Liver (tissue), 9 donors: ENCODE measurements around the gene STN1. TPM values are rescaled to one million over a fixed set of nuclear protein-coding genes. Genes with fewer than 3 reads are reported as not detected.

Source experiments
- DNase-seq: peaks from one replicate; pipeline ENCODE4 v3.0.0-alpha.2; 2017; ENCODE audit warnings: low spot score
- H3K27ac ChIP-seq, 2 donors: one replicate each; pipeline ENCODE4 v1.7.0; 2013; ENCODE audit warnings: inconsistent platforms in 2 of 2, low read length in 2 of 2, control low read depth in 1 of 2, low read depth in 1 of 2, mild to moderate bottlenecking in 1 of 2
- H3K27me3 ChIP-seq, 4 donors: one replicate each; pipeline versions ENCODE4 v1.6.1 to v1.7.0; 2013; ENCODE audit warnings: low read length in 3 of 4, inconsistent platforms in 1 of 4, mild to moderate bottlenecking in 1 of 4, moderate library complexity in 1 of 4; ENCODE audit not compliant: control insufficient read depth in 4 of 4, insufficient read depth in 4 of 4
- H3K36me3 ChIP-seq, 4 donors: one replicate each; pipeline versions ENCODE4 v1.6.1 to v1.7.0; 2013; ENCODE audit warnings: low read length in 3 of 4, mild to moderate bottlenecking in 3 of 4, low read depth in 1 of 4, moderate library complexity in 1 of 4; ENCODE audit not compliant: control insufficient read depth in 4 of 4, insufficient read depth in 3 of 4
- H3K4me1 ChIP-seq, 4 donors: one replicate each; pipeline versions ENCODE4 v1.6.1 to v1.7.0; 2013; ENCODE audit warnings: low read length in 3 of 4, mild to moderate bottlenecking in 3 of 4, moderate library complexity in 1 of 4; ENCODE audit not compliant: control insufficient read depth in 4 of 4, insufficient read depth in 4 of 4
- H3K4me3 ChIP-seq, 3 donors: one replicate each; pipeline versions ENCODE4 v1.6.1 to v1.7.0; 2013; ENCODE audit warnings: low read length in 3 of 3, control low read depth in 1 of 3, low read depth in 1 of 3, mild to moderate bottlenecking in 1 of 3
- H3K9ac ChIP-seq, 2 donors: one replicate each; pipeline ENCODE4 v1.7.0; 2013; ENCODE audit warnings: low read length in 2 of 2, mild to moderate bottlenecking in 2 of 2, moderate library complexity in 2 of 2, control low read depth in 1 of 2, low read depth in 1 of 2
- H3K9me3 ChIP-seq, 4 donors: one replicate each; pipeline versions ENCODE4 v1.6.1 to v1.7.0; 2013; ENCODE audit warnings: low read length in 3 of 4; ENCODE audit not compliant: control insufficient read depth in 4 of 4
- CTCF ChIP-seq: fragments of 150-350 bp; IDR thresholded peaks from 2 replicates; pipeline ENCODE4 v1.5.1; 2017; ENCODE audit warnings: improper control_type of control experiment, low read depth, low read length; ENCODE audit not compliant: missing input control
- EGR1 ChIP-seq, 2 donors: IDR thresholded peaks; 2 replicates each; pipeline ENCODE4 v1.6.1; 2016 to 2018; ENCODE audit warnings: antibody characterized with exemption in 2 of 2, low read depth in 2 of 2
- FOXA1 ChIP-seq: IDR thresholded peaks from 2 replicates; pipeline ENCODE4 v1.6.1; 2016; ENCODE audit warnings: antibody characterized with exemption
- FOXA2 ChIP-seq: IDR thresholded peaks from 2 replicates; pipeline ENCODE4 v1.6.1; 2016; ENCODE audit warnings: antibody characterized with exemption
- GABPA ChIP-seq, 2 donors: IDR thresholded peaks in 1 of 2; conservative IDR thresholded peaks in 1 of 2; 2 replicates each; pipeline ENCODE4 v1.6.1; 2016; ENCODE audit warnings: antibody characterized with exemption in 2 of 2, mild to moderate bottlenecking in 1 of 2, moderate library complexity in 1 of 2
- HNF4A ChIP-seq, 2 donors: conservative IDR thresholded peaks; 2 replicates each; pipeline ENCODE4 v1.6.1; 2016; ENCODE audit warnings: antibody characterized with exemption in 2 of 2, mild to moderate bottlenecking in 2 of 2
- HNF4G ChIP-seq: IDR thresholded peaks from 2 replicates; pipeline ENCODE4 v1.6.1; 2016; ENCODE audit warnings: antibody characterized with exemption
- JUND ChIP-seq, 2 donors: IDR thresholded peaks; 2 replicates each; pipeline ENCODE4 v1.6.1; 2016; ENCODE audit warnings: antibody characterized with exemption in 2 of 2
- MAX ChIP-seq: IDR thresholded peaks from 2 replicates; pipeline ENCODE4 v1.6.1; 2016; ENCODE audit warnings: antibody characterized with exemption
- NR2F2 ChIP-seq: IDR thresholded peaks from 2 replicates; pipeline ENCODE4 v1.6.1; 2016; ENCODE audit warnings: antibody characterized with exemption
- RAD21 ChIP-seq, 2 donors: IDR thresholded peaks; 2 replicates each; pipeline ENCODE4 v1.6.1; 2016; ENCODE audit warnings: antibody characterized with exemption in 2 of 2, mild to moderate bottlenecking in 2 of 2
- RXRA ChIP-seq, 2 donors: IDR thresholded peaks; 2 replicates each; pipeline ENCODE4 v1.6.1; 2017 to 2018; ENCODE audit warnings: antibody characterized with exemption in 2 of 2, mild to moderate bottlenecking in 1 of 2
- SP1 ChIP-seq: IDR thresholded peaks from 2 replicates; pipeline ENCODE4 v1.6.1; 2018; ENCODE audit warnings: antibody characterized with exemption, mild to moderate bottlenecking
- TAF1 ChIP-seq: conservative IDR thresholded peaks from 2 replicates; pipeline ENCODE4 v1.6.1; 2016; ENCODE audit warnings: antibody characterized with exemption, mild to moderate bottlenecking
- YY1 ChIP-seq: IDR thresholded peaks from 2 replicates; pipeline ENCODE4 v1.6.1; 2016; ENCODE audit warnings: antibody characterized with exemption, mild to moderate bottlenecking
- WGBS: extraction: QIAGEN DNeasy Blood & Tissue Kit; methylation state at CpG from one replicate; pipeline ENCODE4 v1.1.7; 2013; 5-methylcytosine and 5-hydroxymethylcytosine counted together
- polyA plus RNA-seq, 2 donors: library from polyadenylated mRNA; stranded (reverse) in 1 of 2; unstranded in 1 of 2; fragments of 200-250 nt in 1 of 2; fragments of >200 nt in 1 of 2; fragmentation: Nextera tagmentation in 1 of 2; extraction: Ambion mirVana in 1 of 2; gene quantifications; one replicate each; pipeline versions ENCODE4 v1.2.1 to v1.2.3, GENCODE V29; 2013 to 2015
- total RNA-seq, 2 donors: library from RNA; depleted of rRNA; stranded (reverse); fragments of >200 nt; gene quantifications; one replicate each; pipeline ENCODE4 v1.2.3, GENCODE V29; 2014
- TF ChIP-seq, protein P1 (sequence below): IDR thresholded peaks from 2 replicates; pipeline ENCODE4 v1.6.1; 2016; ENCODE audit warnings: antibody characterized with exemption
- TF ChIP-seq, protein P2 (sequence below): IDR thresholded peaks from 2 replicates; pipeline ENCODE4 v1.6.1; 2016; ENCODE audit warnings: antibody characterized with exemption
- TF ChIP-seq, protein P3 (sequence below): IDR thresholded peaks from 2 replicates; pipeline ENCODE4 v1.6.1; 2016; ENCODE audit warnings: antibody characterized with exemption, mild to moderate bottlenecking
- donor health status: healthy.
- donor health status: healthy.
- donor health status: healthy.
- donor health status: healthy.
- donor health status: healthy.

STN1 gene
- total and polyA plus RNA-seq, 4 donors = 6.9 to 12.9 (median 8.0) TPM

GRCh38 chr10:103947799-103948516 lies 30.0 kb upstream of the STN1 start:
- WGBS = 83% methylated on average over 3 of the region's 3 CpGs
- no peak overlapping the region for H3K4me3 ChIP-seq
- no peaks in the 10 kb centered on the region for H3K4me1 ChIP-seq
- no peak overlapping the region for H3K27ac ChIP-seq
- no peaks in the 10 kb centered on the region for H3K9me3 ChIP-seq
- TF ChIP-seq FOXA2 (no peak), SP1 (no peak), JUND (IDR thresholded peaks at IDR 0.05) (no peak), YY1 (no peak), HNF4A (conservative IDR thresholded peaks at IDR 0.05) (no peak)
- no peak overlapping the region for H3K9ac ChIP-seq
- no peak for DNase-seq
- H3K36me3 ChIP-seq = no peaks in the 10 kb centered on the region
- H3K27me3 ChIP-seq = no peaks in the 10 kb centered on the region

DNA sequence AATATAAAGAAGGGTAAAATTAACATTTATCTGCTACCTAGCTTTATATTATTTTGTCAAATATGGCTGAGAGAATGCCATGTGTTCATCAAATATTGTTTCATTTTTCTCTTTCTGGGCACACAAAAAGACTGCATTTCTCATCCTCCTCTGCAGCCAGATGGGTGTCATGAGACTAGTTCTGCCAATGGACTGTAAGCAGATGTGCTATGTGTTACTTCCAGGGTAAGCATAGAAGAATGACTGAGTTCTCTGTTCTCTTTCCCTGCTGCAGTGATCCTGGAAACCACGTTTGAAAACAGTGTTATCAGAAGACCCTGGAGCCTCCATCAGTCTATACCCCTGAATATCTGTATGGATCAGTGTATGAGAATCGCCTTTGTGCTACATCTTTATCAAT lies 24.9 kb upstream of the STN1 start:
- no peak overlapping the region for H3K9ac ChIP-seq
- WGBS = 67% methylated on average over 2 of the region's 2 CpGs
- no peak for DNase-seq

More for the DNA sequence above, 24.9 kb upstream of the STN1 start:
- TF ChIP-seq, protein P1, sequence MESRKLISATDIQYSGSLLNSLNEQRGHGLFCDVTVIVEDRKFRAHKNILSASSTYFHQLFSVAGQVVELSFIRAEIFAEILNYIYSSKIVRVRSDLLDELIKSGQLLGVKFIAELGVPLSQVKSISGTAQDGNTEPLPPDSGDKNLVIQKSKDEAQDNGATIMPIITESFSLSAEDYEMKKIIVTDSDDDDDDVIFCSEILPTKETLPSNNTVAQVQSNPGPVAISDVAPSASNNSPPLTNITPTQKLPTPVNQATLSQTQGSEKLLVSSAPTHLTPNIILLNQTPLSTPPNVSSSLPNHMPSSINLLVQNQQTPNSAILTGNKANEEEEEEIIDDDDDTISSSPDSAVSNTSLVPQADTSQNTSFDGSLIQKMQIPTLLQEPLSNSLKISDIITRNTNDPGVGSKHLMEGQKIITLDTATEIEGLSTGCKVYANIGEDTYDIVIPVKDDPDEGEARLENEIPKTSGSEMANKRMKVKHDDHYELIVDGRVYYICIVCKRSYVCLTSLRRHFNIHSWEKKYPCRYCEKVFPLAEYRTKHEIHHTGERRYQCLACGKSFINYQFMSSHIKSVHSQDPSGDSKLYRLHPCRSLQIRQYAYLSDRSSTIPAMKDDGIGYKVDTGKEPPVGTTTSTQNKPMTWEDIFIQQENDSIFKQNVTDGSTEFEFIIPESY = no peak
- TF ChIP-seq, protein P2, sequence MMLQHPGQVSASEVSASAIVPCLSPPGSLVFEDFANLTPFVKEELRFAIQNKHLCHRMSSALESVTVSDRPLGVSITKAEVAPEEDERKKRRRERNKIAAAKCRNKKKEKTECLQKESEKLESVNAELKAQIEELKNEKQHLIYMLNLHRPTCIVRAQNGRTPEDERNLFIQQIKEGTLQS = no peak
- TF ChIP-seq FOXA1 (no peak), RAD21 (IDR thresholded peaks at IDR 0.05) (no peak), JUND (IDR thresholded peaks at IDR 0.05) (no peak), TAF1 (no peak), HNF4G (no peak), YY1 (no peak), CTCF (no peak), EGR1 (IDR thresholded peaks at IDR 0.05; ENCODE audit: low read depth in 2 of 2) (no peak), RXRA (IDR thresholded peaks at IDR 0.05) (no peak), FOXA2 (no peak), NR2F2 (no peak), MAX (no peak), HNF4A (conservative IDR thresholded peaks at IDR 0.05) (no peak), GABPA (IDR thresholded peaks at IDR 0.05 in 1 of 2, conservative IDR thresholded peaks at IDR 0.05 in 1 of 2) (no peak), SP1 (no peak)
- TF ChIP-seq, protein P3, sequence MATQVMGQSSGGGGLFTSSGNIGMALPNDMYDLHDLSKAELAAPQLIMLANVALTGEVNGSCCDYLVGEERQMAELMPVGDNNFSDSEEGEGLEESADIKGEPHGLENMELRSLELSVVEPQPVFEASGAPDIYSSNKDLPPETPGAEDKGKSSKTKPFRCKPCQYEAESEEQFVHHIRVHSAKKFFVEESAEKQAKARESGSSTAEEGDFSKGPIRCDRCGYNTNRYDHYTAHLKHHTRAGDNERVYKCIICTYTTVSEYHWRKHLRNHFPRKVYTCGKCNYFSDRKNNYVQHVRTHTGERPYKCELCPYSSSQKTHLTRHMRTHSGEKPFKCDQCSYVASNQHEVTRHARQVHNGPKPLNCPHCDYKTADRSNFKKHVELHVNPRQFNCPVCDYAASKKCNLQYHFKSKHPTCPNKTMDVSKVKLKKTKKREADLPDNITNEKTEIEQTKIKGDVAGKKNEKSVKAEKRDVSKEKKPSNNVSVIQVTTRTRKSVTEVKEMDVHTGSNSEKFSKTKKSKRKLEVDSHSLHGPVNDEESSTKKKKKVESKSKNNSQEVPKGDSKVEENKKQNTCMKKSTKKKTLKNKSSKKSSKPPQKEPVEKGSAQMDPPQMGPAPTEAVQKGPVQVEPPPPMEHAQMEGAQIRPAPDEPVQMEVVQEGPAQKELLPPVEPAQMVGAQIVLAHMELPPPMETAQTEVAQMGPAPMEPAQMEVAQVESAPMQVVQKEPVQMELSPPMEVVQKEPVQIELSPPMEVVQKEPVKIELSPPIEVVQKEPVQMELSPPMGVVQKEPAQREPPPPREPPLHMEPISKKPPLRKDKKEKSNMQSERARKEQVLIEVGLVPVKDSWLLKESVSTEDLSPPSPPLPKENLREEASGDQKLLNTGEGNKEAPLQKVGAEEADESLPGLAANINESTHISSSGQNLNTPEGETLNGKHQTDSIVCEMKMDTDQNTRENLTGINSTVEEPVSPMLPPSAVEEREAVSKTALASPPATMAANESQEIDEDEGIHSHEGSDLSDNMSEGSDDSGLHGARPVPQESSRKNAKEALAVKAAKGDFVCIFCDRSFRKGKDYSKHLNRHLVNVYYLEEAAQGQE = no peak
- H3K27me3 ChIP-seq = no peaks in the 10 kb centered on the region
- no peak overlapping the region for H3K4me3 ChIP-seq
- H3K9me3 ChIP-seq = no peaks in the 10 kb centered on the region
- no peak overlapping the region for H3K27ac ChIP-seq
- no peaks in the 10 kb centered on the region for H3K4me1 ChIP-seq
- H3K36me3 ChIP-seq = no peaks in the 10 kb centered on the region
